Psoas muscle (tissue), 8 donors: ENCODE data around the gene SEC16B. TPM values are rescaled to one million over a fixed set of nuclear protein-coding genes. Genes with fewer than 3 reads are reported as not detected.

Source experiments
- ATAC-seq, 4 donors: fragments of 200-7000 bp; cut with Tn5 transposase; one replicate each; pipeline ENCODE4 v1.9.1; 2020; ENCODE audit warnings: moderate library complexity in 3 of 4, mild to moderate bottlenecking in 2 of 4
- DNase-seq, 2 donors: peaks; one replicate each; pipeline ENCODE4 v3.0.0-alpha.2; 2020
- H3K27ac ChIP-seq: fragments of 200-600 bp; one replicate; pipeline ENCODE4 v1.8.0; 2022
- H3K27me3 ChIP-seq, 3 donors: fragments of 200-600 bp in 1 of 3; one replicate each; pipeline versions ENCODE4 v1.6.1 to v1.8.0; 2013 to 2022; ENCODE audit warnings: low read length in 2 of 3, mild to moderate bottlenecking in 2 of 3, moderate library complexity in 1 of 3; ENCODE audit not compliant: insufficient read depth in 3 of 3
- H3K36me3 ChIP-seq, 2 donors: fragments of 200-600 bp in 1 of 2; one replicate each; pipeline versions ENCODE4 v1.6.1 to v1.8.0; 2013 to 2022; ENCODE audit warnings: low read depth in 1 of 2, mild to moderate bottlenecking in 1 of 2, moderate library complexity in 1 of 2; ENCODE audit not compliant: insufficient read depth in 1 of 2
- H3K4me1 ChIP-seq: fragments of 200-600 bp; one replicate; pipeline ENCODE4 v1.8.0; 2022
- H3K4me3 ChIP-seq: fragments of 200-600 bp; one replicate; pipeline ENCODE4 v1.8.0; 2022; ENCODE audit warnings: mild to moderate bottlenecking
- H3K9me3 ChIP-seq: fragments of 200-600 bp; one replicate; pipeline ENCODE4 v1.8.0; 2022
- CTCF ChIP-seq: fragments of 200-600 bp; IDR thresholded peaks from one replicate; pipeline ENCODE4 v1.8.0; 2022; ENCODE audit warnings: antibody characterized with exemption
- WGBS, 3 donors: extraction: QIAGEN DNeasy Blood & Tissue Kit; methylation state at CpG; one replicate each; pipeline versions ENCODE4 v1.1.6 to v1.1.7; 2013; 5-methylcytosine and 5-hydroxymethylcytosine counted together
- intact Hi-C, 2 donors: fragments of 100-400 bp; cut with DNase I; formaldehyde crosslinking; loops; one replicate each; pipeline versions ENCODE4 v1.11.0 to v1.14.2; 2022
- polyA plus RNA-seq, 3 donors: library from polyadenylated mRNA; stranded (reverse); fragments of 200-250 nt; gene quantifications; one replicate each; pipeline ENCODE4 v1.2.3, GENCODE V29; 2013
- total RNA-seq, 4 donors: library from RNA; stranded (reverse); fragmentation: NEBNext Ultra II Directional in 2 of 4; extraction: Animal tissue kit (Norgen Biotek cat#: 25700) in 2 of 4; gene quantifications; one replicate each; pipeline versions ENCODE4 v1.2.1 to v1.2.4, GENCODE V29; 2021 to 2023
- donor health status: healthy with polysubstance abuse.
- donor health status: DM: no; HTN: no; CAD: no; lungs with moderate emphysema.
- donor health status: Bipolar disorder and iron deficiency.
- donor health status: healthy.
- donor health status: DM: yes; HTN: yes; CAD: no.
- donor health status: DM: no; HTN: no; CAD: no.
- donor health status: DM: no; HTN: no; CAD: no.
- donor health status: DM: yes; HTN: yes; CAD: no.

The SEC16B gene
- total and polyA plus RNA-seq, 7 donors = 0.42 to 2.3 (median 0.81) TPM

- Histone ChIP-seq H3K27ac (no peak overlapping the region), H3K4me1 (no peaks in the 10 kb centered on the region), H3K36me3 (peaks cover 0 to 84% of the 10 kb centered on the region in 2 donors), H3K4me3 (no peak overlapping the region), H3K27me3 (no peaks in the 10 kb centered on the region), H3K9me3 (no peaks in the 10 kb centered on the region)
- DNase-seq = no peak
- no peak for TF ChIP-seq CTCF
- intact Hi-C loops = loop anchor here in 1 of 2 donors (10.0 kb wide), 2 partner anchors 156 to 254 kb away; no protein-coding TSS in a partner anchor
- 85 to 92% (median 89%) methylated on average over 3 of the region's 3 CpGs for WGBS, 3 donors
- no peak for ATAC-seq
These were observed 29.2 kb downstream of the SEC16B start for GRCh38 chr1:177940682-177941081.

GRCh38 chr1:177937931-177938330, 31.9 kb downstream of the SEC16B start:
- DNase-seq (no peak), ATAC-seq (no peak)
- intact Hi-C loops = no loop called here
- Histone ChIP-seq H3K4me3 (no peak overlapping the region), H3K36me3 (peaks cover 0 to 87% of the 10 kb centered on the region in 2 donors), H3K4me1 (no peaks in the 10 kb centered on the region), H3K9me3 (no peaks in the 10 kb centered on the region), H3K27me3 (no peaks in the 10 kb centered on the region), H3K27ac (no peak overlapping the region)
- no peak for TF ChIP-seq CTCF
- WGBS, 3 donors = 81 to 94% (median 92%) methylated on average over 6 of the region's 6 CpGs

- H3K4me1 ChIP-seq = no peaks in the 10 kb centered on the region
- H3K4me3 ChIP-seq = no peak overlapping the region
- DNase-seq (no peak), ATAC-seq (no peak)
- peaks cover 0 to 88% of the 10 kb centered on the region in 2 donors for H3K36me3 ChIP-seq
- no peaks in the 10 kb centered on the region for H3K9me3 ChIP-seq
- H3K27ac ChIP-seq = no peak overlapping the region
- intact Hi-C loops = no loop called here
- WGBS, 3 donors = 82 to 85% (median 82%) methylated on average over 9 of the region's 9 CpGs
- TF ChIP-seq CTCF = no peak
- no peaks in the 10 kb centered on the region for H3K27me3 ChIP-seq
These were observed 32.6 kb downstream of the SEC16B start for GRCh38 chr1:177937174-177937770.

GRCh38 chr1:177935638-177936415, 34.0 kb downstream of the SEC16B start:
- H3K4me1 ChIP-seq = no peaks in the 10 kb centered on the region
- DNase-seq (no peak), ATAC-seq (no peak)
- TF ChIP-seq CTCF = no peak
- peaks cover 0 to 86% of the 10 kb centered on the region in 2 donors for H3K36me3 ChIP-seq
- 85 to 90% (median 87%) methylated on average over 8 of the region's 8 CpGs for WGBS, 3 donors
- H3K27ac ChIP-seq = no peak overlapping the region
- intact Hi-C loops = no loop called here
- H3K9me3 ChIP-seq = no peaks in the 10 kb centered on the region
- no peaks in the 10 kb centered on the region for H3K27me3 ChIP-seq
- H3K4me3 ChIP-seq = no peak overlapping the region
